Lung (tissue), 12 donors: ENCODE measurements around the gene EHBP1. TPM values are rescaled to one million over a fixed set of nuclear protein-coding genes. Genes with fewer than 3 reads are reported as not detected.

Experiments used
- ATAC-seq: fragments of 200-7000 bp; cut with Tn5 transposase; one replicate; pipeline ENCODE4 v1.9.1; 2020; ENCODE audit warnings: moderate number of reproducible peaks; ENCODE audit not compliant: insufficient read depth, low FRiP score
- DNase-seq, 3 donors: peaks; one replicate each; pipeline ENCODE4 v3.0.0-alpha.2; 2013 to 2017
- H3K27ac ChIP-seq, 2 donors: one replicate each; pipeline ENCODE4 v1.5.1; 2013; ENCODE audit warnings: mild to moderate bottlenecking in 2 of 2, moderate library complexity in 2 of 2, control low read depth in 1 of 2, inconsistent platforms in 1 of 2, low read depth in 1 of 2, low read length in 1 of 2
- H3K27me3 ChIP-seq, 3 donors: one replicate each; pipeline ENCODE4 v1.5.1; 2013; ENCODE audit warnings: low read length in 2 of 3; ENCODE audit not compliant: control insufficient read depth in 3 of 3, insufficient read depth in 3 of 3
- H3K36me3 ChIP-seq, 4 donors: one replicate each; pipeline ENCODE4 v1.5.1; 2013; ENCODE audit warnings: low read length in 4 of 4, mild to moderate bottlenecking in 1 of 4, moderate library complexity in 1 of 4; ENCODE audit not compliant: control insufficient read depth in 4 of 4, insufficient read depth in 4 of 4
- H3K4me1 ChIP-seq, 5 donors: one replicate each; pipeline ENCODE4 v1.5.1; 2013; ENCODE audit warnings: low read length in 5 of 5, mild to moderate bottlenecking in 2 of 5, moderate library complexity in 1 of 5; ENCODE audit not compliant: control insufficient read depth in 5 of 5, insufficient read depth in 5 of 5
- H3K4me3 ChIP-seq: one replicate; pipeline ENCODE4 v1.5.1; 2013; ENCODE audit warnings: mild to moderate bottlenecking, control low read depth, moderate library complexity
- H3K9ac ChIP-seq, 2 donors: one replicate each; pipeline ENCODE4 v1.5.1; 2013; ENCODE audit warnings: low read length in 2 of 2, control low read depth in 1 of 2; ENCODE audit not compliant: insufficient read depth in 1 of 2
- H3K9me3 ChIP-seq, 4 donors: one replicate each; pipeline ENCODE4 v1.5.1; 2013; ENCODE audit warnings: low read length in 3 of 4, mild to moderate bottlenecking in 1 of 4, moderate library complexity in 1 of 4; ENCODE audit not compliant: control insufficient read depth in 4 of 4, insufficient read depth in 3 of 4
- WGBS, 2 donors: extraction: QIAGEN DNeasy Blood & Tissue Kit; methylation state at CpG; one replicate each; pipeline ENCODE4 v1.1.7; 2013; 5-methylcytosine and 5-hydroxymethylcytosine counted together
- polyA plus RNA-seq, 2 donors: library from polyadenylated mRNA; stranded (reverse); fragments of 200-250 nt; gene quantifications; one replicate each; pipeline ENCODE4 v1.2.1, GENCODE V29; 2013
- total RNA-seq, 2 donors: library from RNA; depleted of rRNA in 1 of 2; stranded (reverse); fragments of >200 nt in 1 of 2; gene quantifications; one replicate each; pipeline ENCODE4 v1.2.1, GENCODE V29; 2014 to 2021
- TF ChIP-seq, protein P1 (sequence below): IDR thresholded peaks from 2 replicates; pipeline ENCODE4 v1.5.1; 2012; ENCODE audit warnings: mild to moderate bottlenecking; ENCODE audit errors: control extremely low read depth, extremely low read depth
- donor health status: control.
- donor health status: control.
- donor health status: Bipolar disorder and iron deficiency.
- donor health status: healthy.
- donor health status: DM: yes; HTN: yes; CAD: no.

EHBP1 gene
- total and polyA plus RNA-seq, 4 donors: 7.9 to 83.2 (median 22.7) TPM

GRCh38 chr2:62812921-62813825 lies 107.7 kb downstream of the EHBP1 start:
- no peak for DNase-seq
- H3K4me1 ChIP-seq: peaks cover 0 to 1% (median 0%) of the 10 kb centered on the region in 5 donors
- 81 to 82% methylated on average over 6 of the region's 6 CpGs for WGBS, 2 donors

GRCh38 chr2:62814123-62814522 lies 108.6 kb downstream of the EHBP1 start:
- H3K36me3 ChIP-seq: no peaks in the 10 kb centered on the region
- no peak overlapping the region for H3K9ac ChIP-seq
- no peaks in the 10 kb centered on the region for H3K27me3 ChIP-seq
- no peak overlapping the region for H3K4me3 ChIP-seq
- TF ChIP-seq, protein P1, sequence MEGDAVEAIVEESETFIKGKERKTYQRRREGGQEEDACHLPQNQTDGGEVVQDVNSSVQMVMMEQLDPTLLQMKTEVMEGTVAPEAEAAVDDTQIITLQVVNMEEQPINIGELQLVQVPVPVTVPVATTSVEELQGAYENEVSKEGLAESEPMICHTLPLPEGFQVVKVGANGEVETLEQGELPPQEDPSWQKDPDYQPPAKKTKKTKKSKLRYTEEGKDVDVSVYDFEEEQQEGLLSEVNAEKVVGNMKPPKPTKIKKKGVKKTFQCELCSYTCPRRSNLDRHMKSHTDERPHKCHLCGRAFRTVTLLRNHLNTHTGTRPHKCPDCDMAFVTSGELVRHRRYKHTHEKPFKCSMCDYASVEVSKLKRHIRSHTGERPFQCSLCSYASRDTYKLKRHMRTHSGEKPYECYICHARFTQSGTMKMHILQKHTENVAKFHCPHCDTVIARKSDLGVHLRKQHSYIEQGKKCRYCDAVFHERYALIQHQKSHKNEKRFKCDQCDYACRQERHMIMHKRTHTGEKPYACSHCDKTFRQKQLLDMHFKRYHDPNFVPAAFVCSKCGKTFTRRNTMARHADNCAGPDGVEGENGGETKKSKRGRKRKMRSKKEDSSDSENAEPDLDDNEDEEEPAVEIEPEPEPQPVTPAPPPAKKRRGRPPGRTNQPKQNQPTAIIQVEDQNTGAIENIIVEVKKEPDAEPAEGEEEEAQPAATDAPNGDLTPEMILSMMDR: no peak
- H3K9me3 ChIP-seq: no peaks in the 10 kb centered on the region
- ATAC-seq (no peak), DNase-seq (peak in 1 of 3 donors; percentile 42)
- no peak overlapping the region for H3K27ac ChIP-seq
- peaks cover 0 to 1% (median 0%) of the 10 kb centered on the region in 5 donors for H3K4me1 ChIP-seq

More at GRCh38 chr2:62812921-62813825, 107.7 kb downstream of the EHBP1 start:
- Histone ChIP-seq H3K27ac (no peak overlapping the region), H3K9ac (no peak overlapping the region), H3K4me3 (no peak overlapping the region), H3K9me3 (no peaks in the 10 kb centered on the region), H3K36me3 (no peaks in the 10 kb centered on the region), H3K27me3 (no peaks in the 10 kb centered on the region)
- TF ChIP-seq, protein P1: no peak
- ATAC-seq: no peak

- Histone ChIP-seq H3K27me3 (no peaks in the 10 kb centered on the region), H3K9ac (no peak overlapping the region), H3K4me1 (peaks cover 0 to 1% (median 0%) of the 10 kb centered on the region in 5 donors), H3K9me3 (no peaks in the 10 kb centered on the region), H3K36me3 (no peaks in the 10 kb centered on the region), H3K4me3 (no peak overlapping the region), H3K27ac (no peak overlapping the region)
- ATAC-seq (no peak), DNase-seq (no peak)
- TF ChIP-seq, protein P1: no peak
- WGBS, 2 donors: 70 to 85% methylated on average over 1 of the region's 1 CpG
Observed at GRCh38 chr2:62817348-62817747, 111.8 kb downstream of the EHBP1 start.
